ENCODE data around the gene IFNA8.
"Not testable (repeated sequence)": the region's sequence is repeated elsewhere in the genome, so short reads cannot be mapped to it uniquely, and the experiment has no call there.

DNA sequence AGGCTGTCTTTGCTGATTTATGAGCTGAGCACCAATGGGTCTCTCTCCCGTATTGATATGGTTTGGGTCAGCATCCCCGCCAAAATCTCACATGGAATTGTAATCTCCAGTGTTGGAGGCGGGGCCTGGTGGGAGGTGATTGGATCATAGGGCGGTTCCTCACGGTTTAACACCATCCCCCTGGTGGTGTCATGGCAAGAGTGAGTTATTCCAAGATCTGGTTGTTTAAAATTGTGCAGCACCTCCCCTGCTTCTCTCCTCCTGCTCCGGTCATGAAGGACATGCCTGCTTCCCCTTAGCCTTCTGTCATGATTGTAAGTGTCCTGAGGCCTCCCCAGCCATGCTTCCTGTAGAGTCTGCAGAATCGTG is 26.1 kb downstream of the IFNA8 start:
- TF ChIP-seq BRCA1 (IDR thresholded peaks at IDR 0.05; ENCODE audit: low read depth, low read length); CTCF (IDR thresholded peaks at IDR 0.05; ENCODE audit: control extremely low read depth in 1 of 3, insufficient read depth in 1 of 3, low read depth in 1 of 3, low read length in 3 of 3); YY1 (IDR thresholded peaks at IDR 0.05; ENCODE audit: low read depth, low read length); RFX5 (IDR thresholded peaks at IDR 0.05; ENCODE audit: borderline replicate concordance, low read depth, low read length); POLR2AphosphoS5 (IDR thresholded peaks at IDR 0.05; ENCODE audit: low read depth, low read length); POLR2A (IDR thresholded peaks at IDR 0.05; ENCODE audit: control extremely low read depth in 1 of 2, low read depth in 2 of 2, low read length in 2 of 2); EZH2 (IDR thresholded peaks at IDR 0.05; ENCODE audit: low read depth, low read length, severe bottlenecking); TCF12 (IDR thresholded peaks at IDR 0.05; ENCODE audit: low read depth, low read length); CHD2 (IDR thresholded peaks at IDR 0.05; ENCODE audit: low read length): not testable (repeated sequence)

Measured in H1 (cell line).